Cardiac septum (tissue), 1 donor: ENCODE data around the gene METTL9. TPM values are rescaled to one million over a fixed set of nuclear protein-coding genes. Genes with fewer than 3 reads are reported as not detected.
"Not testable (repeated sequence)": the region's sequence is repeated elsewhere in the genome, so short reads cannot be mapped to it uniquely, and the experiment has no call there.

Source experiments
- DNase-seq: peaks from one replicate; pipeline ENCODE4 v3.0.0-alpha.2; 2020; ENCODE audit warnings: low spot score
- intact Hi-C: fragments of 100-400 bp; cut with DNase I; formaldehyde crosslinking; loops from one replicate; pipeline ENCODE4 v1.14.0; 2022
- long read RNA-seq: library from polyadenylated mRNA; unstranded; transcript quantifications from one replicate; pipeline ENCODE4 v2.0.0, GENCODE V29; 2021
- total RNA-seq: library from RNA; stranded (reverse); fragmentation: NEBNext Ultra II Directional; extraction: Animal tissue kit (Norgen Biotek cat#: 25700); gene quantifications from one replicate; pipeline ENCODE4 v1.2.1, GENCODE V29; 2021
- donor health status: DM: no; HTN: no; CAD: no.

The METTL9 gene
- total RNA-seq = 56.1 TPM
- long read RNA-seq, full-length matches to known transcripts = 102 of 126 reads
- long read RNA-seq, partial matches to known transcripts = 15 of 126 reads
- long read RNA-seq, other reads (novel, unspliced or antisense) = 9 of 126 reads

- intact Hi-C loops = loop anchor here (5.0 kb wide), 1 partner anchor 43 kb away; no protein-coding TSS in a partner anchor
Observed at GRCh38 chr16:21599122-21600030, at the start of gene METTL9. METTL9 (plus strand) TSS chr16:21599577; CDS start chr16:21599734, 157 bp downstream.

GRCh38 chr16:21549975-21550374 is 49.4 kb upstream of the METTL9 start:
- intact Hi-C loops, DNase-seq: not testable (repeated sequence)

More at GRCh38 chr16:21599122-21600030, at the start of gene METTL9:
- DNase-seq = peak; percentile 98

GRCh38 chr16:21550435-21550834 is 48.9 kb upstream of the METTL9 start:
- intact Hi-C loops, DNase-seq: not testable (repeated sequence)

GRCh38 chr16:21551076-21551475 is 48.3 kb upstream of the METTL9 start:
- intact Hi-C loops = not testable (repeated sequence)

GRCh38 chr16:21551600-21551999 is 47.8 kb upstream of the METTL9 start:
- intact Hi-C loops, DNase-seq: not testable (repeated sequence)

More at GRCh38 chr16:21551076-21551475, 48.3 kb upstream of the METTL9 start:
- DNase-seq = not testable (repeated sequence)

- DNase-seq, intact Hi-C loops: not testable (repeated sequence)
Observed at GRCh38 chr16:21553481-21554296, 45.7 kb upstream of the METTL9 start.

GRCh38 chr16:21554795-21555585 is 44.4 kb upstream of the METTL9 start:
- intact Hi-C loops = no loop called here
- peak; percentile 93 for DNase-seq

- intact Hi-C loops = not testable (repeated sequence)
Observed at GRCh38 chr16:21555621-21556020, 43.8 kb upstream of the METTL9 start.

GRCh38 chr16:21556026-21556595 is 43.3 kb upstream of the METTL9 start:
- intact Hi-C loops = not testable (repeated sequence)

More at GRCh38 chr16:21555621-21556020, 43.8 kb upstream of the METTL9 start:
- not testable (repeated sequence) for DNase-seq

GRCh38 chr16:21556651-21557241 is 42.6 kb upstream of the METTL9 start:
- intact Hi-C loops = not testable (repeated sequence)
- DNase-seq = peak; percentile 79

More at GRCh38 chr16:21556026-21556595, 43.3 kb upstream of the METTL9 start:
- DNase-seq = not testable (repeated sequence)

GRCh38 chr16:21560462-21560861 is 38.9 kb upstream of the METTL9 start:
- intact Hi-C loops = no loop called here
- DNase-seq = no peak

GRCh38 chr16:21563676-21564075 is 35.7 kb upstream of the METTL9 start:
- intact Hi-C loops = no loop called here

GRCh38 chr16:21564367-21564766 is 35.0 kb upstream of the METTL9 start:
- DNase-seq, intact Hi-C loops: not testable (repeated sequence)

More at GRCh38 chr16:21563676-21564075, 35.7 kb upstream of the METTL9 start:
- no peak for DNase-seq

GRCh38 chr16:21565507-21565860 is 33.9 kb upstream of the METTL9 start:
- intact Hi-C loops = no loop called here
- DNase-seq = no peak

- DNase-seq = no peak
- intact Hi-C loops = no loop called here
Observed at GRCh38 chr16:21565861-21566669, 33.3 kb upstream of the METTL9 start.

- no peak for DNase-seq
- intact Hi-C loops = no loop called here
Observed at GRCh38 chr16:21566891-21567414, 32.4 kb upstream of the METTL9 start.

- DNase-seq, intact Hi-C loops: not testable (repeated sequence)
Observed at GRCh38 chr16:21567496-21567895, 31.9 kb upstream of the METTL9 start.
